Measurements from ENCODE around the gene ALKBH7.

- TF ChIP-seq EZH2 (IDR thresholded peaks at IDR 0.05; ENCODE audit: insufficient read depth, poor library complexity, severe bottlenecking) (no peak), EZH2phosphoT487 (IDR thresholded peaks at IDR 0.05; ENCODE audit: insufficient read depth, low read depth) (no peak)
Observed at GRCh38 chr19:6423499-6424194, 51.1 kb downstream of the ALKBH7 start.
